Breast epithelium (tissue), 3 donors: ENCODE measurements around the gene ITGA5.

Experiments
- POLR2A ChIP-seq: fragments of 450-650 bp; IDR thresholded peaks from one replicate; pipeline ENCODE4 v1.6.1; 2016; ENCODE audit warnings: antibody characterized with exemption, mild to moderate bottlenecking, moderate library complexity
- POLR2AphosphoS5 ChIP-seq, 3 donors: sonication (generic); formaldehyde crosslinking; IDR thresholded peaks; one replicate each; pipeline ENCODE4 v1.6.1; 2017; ENCODE audit warnings: antibody characterized with exemption in 3 of 3
- TF ChIP-seq, protein P1 (sequence below), 3 donors: fragments of 450-650 bp; IDR thresholded peaks; one replicate each; pipeline ENCODE4 v1.5.1; 2016 to 2017; ENCODE audit warnings: antibody characterized with exemption in 3 of 3, mild to moderate bottlenecking in 3 of 3, moderate library complexity in 3 of 3

DNA sequence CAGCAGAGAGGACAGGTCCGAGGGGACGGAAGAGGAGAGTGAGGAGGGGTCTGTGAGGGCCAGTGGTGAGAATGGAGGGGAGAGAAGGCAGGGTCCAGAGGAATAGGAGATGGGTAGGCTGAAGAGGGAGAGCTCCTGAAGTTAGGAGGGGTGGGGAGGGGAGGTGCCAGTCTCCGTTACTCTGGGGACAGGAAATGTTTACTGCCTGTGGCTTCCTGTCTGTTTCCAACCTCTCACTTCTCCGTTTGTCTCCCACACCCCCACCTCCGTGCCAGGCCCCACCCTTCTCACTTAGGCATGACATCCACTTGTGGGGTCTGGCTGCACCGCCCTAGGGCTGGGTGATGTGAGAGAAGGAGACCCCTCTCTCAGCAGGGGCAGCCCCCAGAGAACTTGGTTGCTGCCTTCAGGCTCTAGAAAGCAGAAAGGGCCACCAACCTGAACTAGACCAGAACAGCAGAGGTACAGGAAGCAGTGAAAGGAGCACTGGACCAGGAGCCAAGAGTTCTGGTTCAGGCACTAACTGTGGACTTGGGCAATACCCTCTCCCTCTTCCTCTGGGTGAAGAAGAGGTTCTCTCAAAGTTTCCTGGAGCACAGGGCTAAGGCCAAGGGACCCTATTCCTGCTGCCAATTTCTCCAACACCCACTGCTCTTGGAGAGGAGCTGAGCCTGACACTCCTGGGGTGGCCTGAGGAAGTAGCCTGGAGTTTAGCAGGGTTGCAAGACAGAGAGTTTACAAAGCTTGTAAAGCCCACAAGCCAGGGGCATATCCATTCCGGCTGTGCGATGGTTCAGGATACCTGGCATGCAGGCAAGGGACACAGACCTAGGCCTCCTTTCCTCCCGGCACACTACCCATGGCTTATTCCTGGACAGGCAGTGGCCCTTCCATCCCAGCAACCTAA lies 5.5 kb downstream of the ITGA5 start:
- TF ChIP-seq, protein P1, sequence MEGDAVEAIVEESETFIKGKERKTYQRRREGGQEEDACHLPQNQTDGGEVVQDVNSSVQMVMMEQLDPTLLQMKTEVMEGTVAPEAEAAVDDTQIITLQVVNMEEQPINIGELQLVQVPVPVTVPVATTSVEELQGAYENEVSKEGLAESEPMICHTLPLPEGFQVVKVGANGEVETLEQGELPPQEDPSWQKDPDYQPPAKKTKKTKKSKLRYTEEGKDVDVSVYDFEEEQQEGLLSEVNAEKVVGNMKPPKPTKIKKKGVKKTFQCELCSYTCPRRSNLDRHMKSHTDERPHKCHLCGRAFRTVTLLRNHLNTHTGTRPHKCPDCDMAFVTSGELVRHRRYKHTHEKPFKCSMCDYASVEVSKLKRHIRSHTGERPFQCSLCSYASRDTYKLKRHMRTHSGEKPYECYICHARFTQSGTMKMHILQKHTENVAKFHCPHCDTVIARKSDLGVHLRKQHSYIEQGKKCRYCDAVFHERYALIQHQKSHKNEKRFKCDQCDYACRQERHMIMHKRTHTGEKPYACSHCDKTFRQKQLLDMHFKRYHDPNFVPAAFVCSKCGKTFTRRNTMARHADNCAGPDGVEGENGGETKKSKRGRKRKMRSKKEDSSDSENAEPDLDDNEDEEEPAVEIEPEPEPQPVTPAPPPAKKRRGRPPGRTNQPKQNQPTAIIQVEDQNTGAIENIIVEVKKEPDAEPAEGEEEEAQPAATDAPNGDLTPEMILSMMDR (IDR thresholded peaks at IDR 0.05) = no peak
- TF ChIP-seq POLR2AphosphoS5 (IDR thresholded peaks at IDR 0.05) = no peak
- no peak for TF ChIP-seq POLR2A
